GM12801 (cell line): ENCODE data around the gene KL.

Experiments
- CTCF ChIP-seq: IDR thresholded peaks from one replicate; pipeline ENCODE4 v1.5.1; 2011; ENCODE audit warnings: control low read depth; ENCODE audit not compliant: insufficient read length; ENCODE audit errors: extremely low read depth

The KL gene

GRCh38 chr13:33058776-33059327 lies 42.6 kb downstream of the KL start:
- no peak for TF ChIP-seq CTCF

- no peak for TF ChIP-seq CTCF
These were observed 44.6 kb downstream of the KL start for GRCh38 chr13:33060815-33061214.

GRCh38 chr13:33066329-33066728 lies 50.1 kb downstream of the KL start:
- TF ChIP-seq CTCF = no peak

- TF ChIP-seq CTCF = no peak
These were observed 53.1 kb downstream of the KL start for GRCh38 chr13:33069365-33069764.

- no peak for TF ChIP-seq CTCF
These were observed 54.5 kb downstream of the KL start for GRCh38 chr13:33070713-33071112.

- no peak for TF ChIP-seq CTCF
These were observed 56.1 kb downstream of the KL start for GRCh38 chr13:33072282-33072681.

GRCh38 chr13:33072759-33073158 lies 56.5 kb downstream of the KL start:
- TF ChIP-seq CTCF = no peak

GRCh38 chr13:33073338-33073737 lies 57.1 kb downstream of the KL start:
- no peak for TF ChIP-seq CTCF
